IPS-20b (cell line): Measurements from ENCODE around the gene GTF3C5.
"Not testable (repeated sequence)": the region's sequence is repeated elsewhere in the genome, so short reads cannot be mapped to it uniquely, and the experiment has no call there.

Experiments
- H3K27ac ChIP-seq: one replicate; pipeline ENCODE4 v1.5.1; 2013; ENCODE audit warnings: low read length
- H3K27me3 ChIP-seq: 2 replicates; pipeline ENCODE4 v1.6.1; 2013; ENCODE audit warnings: mild to moderate bottlenecking, low read length, inconsistent platforms; ENCODE audit not compliant: insufficient read depth
- H3K36me3 ChIP-seq: 2 replicates; pipeline ENCODE4 v1.6.1; 2013; ENCODE audit warnings: low read depth, mild to moderate bottlenecking, inconsistent platforms, low read length, moderate library complexity; ENCODE audit not compliant: insufficient read depth
- H3K4me1 ChIP-seq: 2 replicates; pipeline ENCODE4 v1.6.1; 2013; ENCODE audit warnings: mild to moderate bottlenecking, control low read depth, inconsistent platforms, low read length, moderate library complexity; ENCODE audit not compliant: insufficient read depth
- H3K4me3 ChIP-seq: 2 replicates; pipeline ENCODE4 v1.5.1; 2013; ENCODE audit warnings: mild to moderate bottlenecking, low read length, inconsistent platforms
- H3K9ac ChIP-seq: 2 replicates; pipeline ENCODE4 v1.6.1; 2013; ENCODE audit warnings: low read depth, mild to moderate bottlenecking, inconsistent platforms, low read length, moderate library complexity
- H3K9me3 ChIP-seq: 2 replicates; pipeline ENCODE4 v1.6.1; 2013; ENCODE audit warnings: mild to moderate bottlenecking, low read depth, low read length, inconsistent platforms; ENCODE audit not compliant: insufficient read depth

The GTF3C5 gene

DNA sequence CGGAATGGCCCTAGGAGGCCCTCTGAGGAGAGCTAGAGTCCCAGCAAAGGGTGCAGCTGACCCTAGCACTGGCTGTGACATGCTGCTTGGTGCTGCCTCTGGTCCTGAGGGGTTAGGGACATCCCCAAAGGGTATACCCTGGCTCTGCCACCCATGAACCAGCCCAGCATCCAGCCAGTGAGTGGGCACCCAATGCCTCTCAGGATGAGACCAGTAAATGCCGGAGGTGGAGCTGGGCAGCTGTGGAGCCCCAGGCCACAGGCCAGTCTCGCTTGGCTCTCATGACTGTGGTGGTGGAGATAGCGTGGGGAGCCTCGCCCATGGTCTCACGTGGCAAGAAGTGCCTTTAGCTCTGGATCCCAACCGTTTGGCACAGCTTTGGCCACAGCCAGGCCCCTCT, 27.3 kb downstream of the GTF3C5 start:
- Histone ChIP-seq H3K27ac (no peak overlapping the region), H3K36me3 (peaks cover 53% of the 10 kb centered on the region), H3K9ac (no peak overlapping the region), H3K27me3 (no peaks in the 10 kb centered on the region), H3K4me1 (peaks cover 11% of the 10 kb centered on the region), H3K4me3 (no peak overlapping the region), H3K9me3 (no peaks in the 10 kb centered on the region)

DNA sequence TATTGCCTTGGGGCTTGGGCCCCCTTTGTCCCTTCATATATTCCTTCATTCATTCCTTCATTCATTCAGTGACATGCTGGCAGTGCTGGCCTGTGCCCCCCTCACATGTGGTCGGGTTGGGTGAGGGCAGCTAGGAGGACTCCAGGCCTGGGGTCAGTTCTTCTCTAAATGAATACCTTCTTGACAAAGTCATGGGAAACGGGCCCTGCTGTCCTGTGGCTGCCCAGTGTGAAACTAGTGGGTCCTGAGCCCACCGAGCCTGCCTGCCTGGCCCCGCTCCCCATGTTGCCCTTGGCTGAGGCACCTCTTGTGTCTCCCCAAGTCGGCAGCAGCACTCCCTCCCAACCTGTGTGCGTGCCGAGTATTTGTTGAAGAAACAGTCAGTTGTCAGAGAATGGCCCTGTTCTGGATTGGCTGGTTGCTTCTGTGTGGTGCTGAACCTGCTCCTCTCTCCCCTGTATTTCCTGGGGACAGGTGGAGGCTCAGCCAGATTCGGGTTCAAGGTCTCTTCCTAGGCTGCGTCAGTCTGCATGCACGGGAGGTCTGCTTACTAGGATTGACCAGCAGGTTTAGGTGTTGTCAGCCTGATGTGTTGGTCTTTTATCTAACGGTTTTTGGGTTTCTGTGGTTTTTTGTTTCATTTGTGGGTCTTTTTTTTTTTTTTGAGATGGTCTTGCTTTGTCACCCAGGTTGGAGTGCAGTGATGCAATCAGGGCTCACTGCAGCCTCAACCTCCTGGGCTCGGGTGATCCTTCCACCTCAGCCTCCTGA, 27.9 kb downstream of the GTF3C5 start:
- no peaks in the 10 kb centered on the region for H3K27me3 ChIP-seq
- peaks cover 46% of the 10 kb centered on the region for H3K36me3 ChIP-seq
- no peak overlapping the region for H3K4me3 ChIP-seq
- no peak overlapping the region for H3K27ac ChIP-seq
- no peak overlapping the region for H3K9ac ChIP-seq
- peaks cover 11% of the 10 kb centered on the region for H3K4me1 ChIP-seq
- no peaks in the 10 kb centered on the region for H3K9me3 ChIP-seq

DNA sequence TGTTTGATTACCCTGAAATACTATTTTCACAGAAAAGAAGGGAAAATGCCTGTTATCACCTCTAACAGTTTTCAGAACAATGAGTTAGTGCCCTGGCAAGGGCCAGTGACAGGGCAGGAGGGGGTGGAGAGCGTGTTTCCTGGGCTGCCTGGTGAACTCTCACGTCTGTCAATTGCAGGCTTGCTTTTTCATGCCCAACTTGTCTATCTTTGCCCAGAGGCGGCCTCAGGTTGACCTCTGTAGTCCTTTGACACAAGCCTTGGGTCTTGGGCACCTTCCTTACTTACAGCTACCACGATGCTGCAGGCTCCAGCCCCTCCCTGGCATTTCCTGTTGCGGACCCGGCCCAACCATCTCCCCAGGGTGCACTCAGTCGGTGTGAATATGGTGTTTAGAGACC, 28.8 kb downstream of the GTF3C5 start:
- H3K27me3 ChIP-seq: no peaks in the 10 kb centered on the region
- H3K4me1 ChIP-seq: peaks cover 11% of the 10 kb centered on the region
- no peak overlapping the region for H3K4me3 ChIP-seq
- no peaks in the 10 kb centered on the region for H3K9me3 ChIP-seq
- no peak overlapping the region for H3K27ac ChIP-seq
- no peak overlapping the region for H3K9ac ChIP-seq
- H3K36me3 ChIP-seq: peaks cover 37% of the 10 kb centered on the region

DNA sequence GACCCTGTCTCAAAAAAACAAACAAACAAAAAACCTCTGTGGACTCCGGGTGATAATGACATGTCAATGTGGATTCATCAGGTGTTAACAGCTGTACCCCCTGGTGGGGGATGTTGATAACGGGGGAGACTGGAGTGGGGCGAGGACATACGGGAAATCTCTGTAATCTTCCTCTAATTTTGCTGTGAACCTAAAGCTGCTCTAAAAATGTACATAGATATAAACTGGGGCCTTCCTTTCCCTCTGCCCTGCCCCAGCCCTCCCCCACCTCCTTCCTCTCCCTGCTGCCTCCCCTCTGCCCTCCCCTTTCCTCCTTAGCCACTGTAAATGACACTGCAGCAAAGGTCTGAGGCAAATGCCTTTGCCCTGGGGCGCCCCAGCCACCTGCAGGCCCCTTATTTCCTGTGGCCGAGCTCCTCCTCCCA, 29.6 kb downstream of the GTF3C5 start:
- no peak overlapping the region for H3K4me3 ChIP-seq
- no peak overlapping the region for H3K27ac ChIP-seq
- no peaks in the 10 kb centered on the region for H3K9me3 ChIP-seq
- H3K9ac ChIP-seq: no peak overlapping the region
- H3K27me3 ChIP-seq: no peaks in the 10 kb centered on the region
- H3K36me3 ChIP-seq: peaks cover 29% of the 10 kb centered on the region
- peaks cover 11% of the 10 kb centered on the region for H3K4me1 ChIP-seq

DNA sequence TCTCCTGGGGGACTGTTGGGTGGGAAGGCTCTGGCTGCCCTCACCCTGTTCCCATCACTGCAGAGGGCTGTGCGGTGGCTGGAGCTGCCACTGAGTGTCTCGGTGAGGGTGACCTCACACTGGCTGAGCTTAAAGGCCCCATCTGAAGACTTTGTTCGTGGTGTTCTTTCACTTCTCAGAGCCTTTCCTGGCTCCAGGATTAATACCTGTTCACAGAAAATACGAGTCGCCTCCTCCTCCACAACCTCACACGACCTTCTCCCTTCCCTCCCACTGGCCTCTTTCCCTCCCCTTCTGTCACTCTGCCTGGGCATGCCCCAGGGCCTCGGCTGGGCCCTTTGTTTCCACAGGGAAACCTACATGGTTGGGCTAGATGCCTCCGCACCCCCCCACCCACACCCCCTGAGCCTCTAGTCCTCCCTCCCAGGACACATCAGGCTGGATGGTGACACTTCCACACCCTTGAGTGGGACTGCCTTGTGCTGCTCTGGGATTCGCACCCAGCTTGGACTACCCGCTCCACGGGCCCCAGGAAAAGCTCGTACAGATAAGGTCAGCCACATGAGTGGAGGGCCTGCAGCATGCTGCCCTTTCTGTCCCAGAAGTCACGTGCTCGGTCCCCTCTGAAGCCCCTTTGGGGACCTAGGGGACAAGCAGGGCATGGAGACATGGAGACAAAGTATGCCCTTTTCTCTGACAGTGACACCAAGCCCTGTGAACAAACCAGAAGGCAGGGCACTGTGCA, 30.4 kb downstream of the GTF3C5 start:
- H3K9ac ChIP-seq, H3K27ac ChIP-seq: not testable (repeated sequence)

DNA sequence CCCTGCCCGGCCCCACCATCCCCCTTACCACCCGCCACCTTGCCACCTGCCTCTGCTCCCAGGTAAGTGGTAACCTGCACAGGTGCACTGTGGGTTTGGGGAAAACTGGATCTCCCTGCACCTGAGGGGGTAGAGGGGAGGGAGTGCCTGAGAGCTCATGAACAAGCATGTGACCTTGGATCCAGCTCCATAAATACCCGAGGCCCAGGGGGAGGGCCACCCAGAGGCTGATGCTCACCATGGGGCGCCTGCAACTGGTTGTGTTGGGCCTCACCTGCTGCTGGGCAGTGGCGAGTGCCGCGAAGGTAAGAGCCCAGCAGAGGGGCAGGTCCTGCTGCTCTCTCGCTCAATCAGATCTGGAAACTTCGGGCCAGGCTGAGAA, 31.0 kb downstream of the GTF3C5 start, which contains the start of gene CEL:
CEL (plus strand) TSS at position 218 of the 382 bp plus-strand sequence; CDS start at position 240, 22 bp downstream.
- Histone ChIP-seq H3K36me3 (peaks cover 16% of the 10 kb centered on the region), H3K4me1 (peaks cover 11% of the 10 kb centered on the region)
- not testable (repeated sequence) for H3K27me3 ChIP-seq, H3K9ac ChIP-seq, H3K4me3 ChIP-seq, H3K9me3 ChIP-seq, H3K27ac ChIP-seq

More for the DNA sequence above, 30.4 kb downstream of the GTF3C5 start:
- peaks cover 11% of the 10 kb centered on the region for H3K4me1 ChIP-seq
- H3K9me3 ChIP-seq, H3K27me3 ChIP-seq, H3K4me3 ChIP-seq: not testable (repeated sequence)
- peaks cover 21% of the 10 kb centered on the region for H3K36me3 ChIP-seq

DNA sequence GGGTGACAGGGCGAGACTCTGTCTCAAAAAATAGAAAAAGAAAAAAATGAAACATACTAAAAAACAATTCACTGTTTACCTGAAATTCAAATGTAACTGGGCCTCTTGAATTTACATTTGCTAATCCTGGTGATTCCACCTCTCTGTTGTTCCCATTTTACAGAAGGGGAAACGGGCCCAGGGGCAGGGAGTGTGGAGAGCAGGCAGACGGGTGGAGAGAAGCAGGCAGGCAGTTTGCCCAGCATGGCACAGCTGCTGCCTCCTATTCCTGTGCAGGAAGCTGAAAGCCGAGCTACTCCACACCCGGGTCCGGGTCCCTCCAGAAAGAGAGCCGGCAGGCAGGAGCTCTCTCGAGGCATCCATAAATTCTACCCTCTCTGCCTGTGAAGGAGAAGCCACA, 31.8 kb downstream of the GTF3C5 start:
- not testable (repeated sequence) for H3K27me3 ChIP-seq, H3K9me3 ChIP-seq, H3K27ac ChIP-seq, H3K36me3 ChIP-seq, H3K4me3 ChIP-seq, H3K9ac ChIP-seq
- H3K4me1 ChIP-seq: peaks cover 11% of the 10 kb centered on the region

DNA sequence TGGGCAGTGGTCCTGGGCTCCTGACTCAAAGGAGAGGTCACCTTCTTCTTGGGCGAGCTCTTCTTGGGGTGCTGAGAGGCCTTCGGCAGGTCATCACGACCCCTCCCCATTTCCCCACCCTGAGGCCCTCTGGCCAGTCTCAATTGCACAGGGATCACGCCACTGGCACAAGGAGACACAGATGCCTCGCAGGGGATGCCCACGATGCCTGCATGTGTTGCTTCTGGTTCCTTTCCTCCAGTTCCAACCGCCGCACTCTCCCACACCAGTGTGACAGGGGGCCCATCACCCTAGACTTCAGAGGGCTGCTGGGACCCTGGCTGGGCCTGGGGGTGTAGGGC, 32.3 kb downstream of the GTF3C5 start:
- Histone ChIP-seq H3K9me3 (no peaks in the 10 kb centered on the region), H3K27me3 (no peaks in the 10 kb centered on the region), H3K4me3 (no peak overlapping the region), H3K36me3 (peaks cover 2% of the 10 kb centered on the region; the same call in 1 of the 2 replicates), H3K9ac (no peak overlapping the region), H3K4me1 (peaks cover 11% of the 10 kb centered on the region), H3K27ac (no peak overlapping the region)

DNA sequence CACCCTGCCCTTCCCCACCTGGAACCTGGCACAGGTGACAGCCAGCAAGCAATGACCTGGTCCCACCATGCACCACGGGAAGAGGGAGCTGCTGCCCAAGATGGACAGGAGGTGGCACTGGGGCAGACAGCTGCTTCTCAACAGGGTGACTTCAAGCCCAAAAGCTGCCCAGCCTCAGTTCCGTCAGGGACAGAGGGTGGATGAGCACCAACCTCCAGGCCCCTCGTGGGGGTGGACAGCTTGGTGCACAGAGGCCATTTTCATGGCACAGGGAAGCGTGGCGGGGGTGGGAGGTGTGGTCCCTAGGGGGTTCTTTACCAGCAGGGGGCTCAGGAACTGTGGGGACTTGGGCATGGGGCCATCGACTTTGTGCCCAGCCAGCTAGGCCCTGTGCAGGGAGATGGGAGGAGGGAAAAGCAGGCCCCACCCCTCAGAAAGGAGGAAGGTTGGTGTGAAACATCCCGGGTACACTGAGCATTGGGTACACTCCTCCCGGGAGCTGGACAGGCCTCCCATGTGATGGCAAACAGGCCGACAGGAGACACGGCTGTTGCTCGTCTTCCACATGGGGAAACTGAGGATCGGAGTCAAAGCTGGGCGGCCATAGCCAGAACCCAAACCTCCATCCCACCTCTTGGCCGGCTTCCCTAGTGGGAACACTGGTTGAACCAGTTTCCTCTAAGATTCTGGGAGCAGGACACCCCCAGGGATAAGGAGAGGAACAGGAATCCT, 32.9 kb downstream of the GTF3C5 start:
- H3K27ac ChIP-seq: no peak overlapping the region
- no peaks in the 10 kb centered on the region for H3K27me3 ChIP-seq

DNA sequence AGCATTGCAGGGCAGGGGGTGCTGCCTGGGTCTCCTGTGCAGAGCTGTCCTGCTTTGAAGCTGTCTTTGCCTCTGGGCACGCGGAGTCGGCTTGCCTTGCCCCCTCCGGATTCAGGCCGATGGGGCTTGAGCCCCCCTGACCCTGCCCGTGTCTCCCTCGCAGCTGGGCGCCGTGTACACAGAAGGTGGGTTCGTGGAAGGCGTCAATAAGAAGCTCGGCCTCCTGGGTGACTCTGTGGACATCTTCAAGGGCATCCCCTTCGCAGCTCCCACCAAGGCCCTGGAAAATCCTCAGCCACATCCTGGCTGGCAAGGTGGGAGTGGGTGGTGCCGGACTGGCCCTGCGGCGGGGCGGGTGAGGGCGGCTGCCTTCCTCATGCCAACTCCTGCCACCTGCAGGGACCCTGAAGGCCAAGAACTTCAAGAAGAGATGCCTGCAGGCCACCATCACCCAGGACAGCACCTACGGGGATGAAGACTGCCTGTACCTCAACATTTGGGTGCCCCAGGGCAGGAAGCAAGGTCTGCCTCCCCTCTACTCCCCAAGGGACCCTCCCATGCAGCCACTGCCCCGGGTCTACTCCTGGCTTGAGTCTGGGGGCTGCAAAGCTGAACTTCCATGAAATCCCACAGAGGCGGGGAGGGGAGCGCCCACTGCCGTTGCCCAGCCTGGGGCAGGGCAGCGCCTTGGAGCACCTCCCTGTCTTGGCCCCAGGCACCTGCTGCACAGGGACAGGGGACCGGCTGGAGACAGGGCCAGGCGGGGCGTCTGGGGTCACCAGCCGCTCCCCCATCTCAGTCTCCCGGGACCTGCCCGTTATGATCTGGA, 33.7 kb downstream of the GTF3C5 start:
- H3K4me1 ChIP-seq: peaks cover 9% of the 10 kb centered on the region
- H3K36me3 ChIP-seq: no peaks in the 10 kb centered on the region
- H3K4me3 ChIP-seq: no peak overlapping the region
- no peak overlapping the region for H3K27ac ChIP-seq
- no peaks in the 10 kb centered on the region for H3K9me3 ChIP-seq
- H3K27me3 ChIP-seq: no peaks in the 10 kb centered on the region
- H3K9ac ChIP-seq: no peak overlapping the region

More for the DNA sequence above, 32.9 kb downstream of the GTF3C5 start:
- Histone ChIP-seq H3K9me3 (no peaks in the 10 kb centered on the region), H3K36me3 (no peaks in the 10 kb centered on the region), H3K9ac (no peak overlapping the region), H3K4me1 (peaks cover 11% of the 10 kb centered on the region), H3K4me3 (no peak overlapping the region)

DNA sequence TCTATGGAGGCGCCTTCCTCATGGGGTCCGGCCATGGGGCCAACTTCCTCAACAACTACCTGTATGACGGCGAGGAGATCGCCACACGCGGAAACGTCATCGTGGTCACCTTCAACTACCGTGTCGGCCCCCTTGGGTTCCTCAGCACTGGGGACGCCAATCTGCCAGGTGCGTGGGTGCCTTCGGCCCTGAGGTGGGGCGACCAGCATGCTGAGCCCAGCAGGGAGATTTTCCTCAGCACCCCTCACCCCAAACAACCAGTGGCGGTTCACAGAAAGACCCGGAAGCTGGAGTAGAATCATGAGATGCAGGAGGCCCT, 34.2 kb downstream of the GTF3C5 start:
- Histone ChIP-seq H3K9ac (no peak overlapping the region), H3K36me3 (no peaks in the 10 kb centered on the region), H3K9me3 (no peaks in the 10 kb centered on the region), H3K4me1 (peaks cover 4% of the 10 kb centered on the region), H3K27ac (no peak overlapping the region), H3K4me3 (no peak overlapping the region), H3K27me3 (no peaks in the 10 kb centered on the region)
